Measurements from ENCODE around the gene INF2. TPM values are rescaled to one million over a fixed set of nuclear protein-coding genes. Genes with fewer than 3 reads are reported as not detected.

Gene INF2
- total RNA-seq, 1 experiment from 2014 or later: 113 TPM

DNA sequence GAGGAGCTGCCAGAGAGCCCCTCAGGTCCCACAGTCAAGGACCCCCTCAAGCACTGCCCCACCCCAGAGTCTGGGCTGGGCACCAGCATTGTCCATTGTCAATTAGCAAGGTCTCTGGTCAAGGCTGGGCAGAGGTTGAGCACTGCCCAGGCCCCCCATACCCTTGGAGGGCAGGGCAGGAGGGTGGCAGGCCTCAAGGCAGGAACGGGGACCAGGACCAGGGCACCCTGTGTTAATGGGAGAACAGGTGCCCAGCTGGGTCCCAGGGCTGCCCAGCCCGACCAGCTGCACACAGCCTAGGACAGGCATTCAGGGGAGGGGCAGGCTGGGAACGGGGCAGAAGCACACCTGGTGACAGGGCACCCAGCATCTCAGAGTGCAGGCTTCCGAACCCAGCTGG is 82.0 kb downstream of the INF2 start:
- no peak for DNase-seq
- Histone ChIP-seq H3K27ac (no peak overlapping the region), H4K20me1 (ENCODE audit: insufficient read depth) (no peaks in the 10 kb centered on the region), H3K4me3 (no peak overlapping the region), H3F3A (ENCODE audit: insufficient read depth, low read depth) (peaks cover 23% of the 10 kb centered on the region; the same call in 1 of the 2 replicates), H3K36me3 (ENCODE audit: low read depth) (no peaks in the 10 kb centered on the region; the same call in 1 of the 2 replicates), H3K79me2 (ENCODE audit: low read depth) (no peaks in the 10 kb centered on the region), H3K27me3 (ENCODE audit: insufficient read depth, low read depth) (no peaks in the 10 kb centered on the region), H3K9me3 (ENCODE audit: insufficient read depth, low read depth) (no peaks in the 10 kb centered on the region), H3K4me1 (replicated peaks; ENCODE audit: insufficient read depth) (peaks cover 3% of the 10 kb centered on the region; the same call in 1 of the 2 replicates), H3K4me2 (no peak overlapping the region), H2AFZ (no peak overlapping the region), H3K9me2 (ENCODE audit: insufficient read depth) (no peaks in the 10 kb centered on the region)
- intact Hi-C loops (cut with micrococcal nuclease; ENCODE audit: unreplicated experiment): no loop called here
- BruUV-seq (replicated peaks): no TSS peak
- ChIA-PET POLR2A (ENCODE audit: unreplicated experiment) (no interaction called here), CTCF (no interaction called here)
- TF ChIP-seq, protein P1, sequence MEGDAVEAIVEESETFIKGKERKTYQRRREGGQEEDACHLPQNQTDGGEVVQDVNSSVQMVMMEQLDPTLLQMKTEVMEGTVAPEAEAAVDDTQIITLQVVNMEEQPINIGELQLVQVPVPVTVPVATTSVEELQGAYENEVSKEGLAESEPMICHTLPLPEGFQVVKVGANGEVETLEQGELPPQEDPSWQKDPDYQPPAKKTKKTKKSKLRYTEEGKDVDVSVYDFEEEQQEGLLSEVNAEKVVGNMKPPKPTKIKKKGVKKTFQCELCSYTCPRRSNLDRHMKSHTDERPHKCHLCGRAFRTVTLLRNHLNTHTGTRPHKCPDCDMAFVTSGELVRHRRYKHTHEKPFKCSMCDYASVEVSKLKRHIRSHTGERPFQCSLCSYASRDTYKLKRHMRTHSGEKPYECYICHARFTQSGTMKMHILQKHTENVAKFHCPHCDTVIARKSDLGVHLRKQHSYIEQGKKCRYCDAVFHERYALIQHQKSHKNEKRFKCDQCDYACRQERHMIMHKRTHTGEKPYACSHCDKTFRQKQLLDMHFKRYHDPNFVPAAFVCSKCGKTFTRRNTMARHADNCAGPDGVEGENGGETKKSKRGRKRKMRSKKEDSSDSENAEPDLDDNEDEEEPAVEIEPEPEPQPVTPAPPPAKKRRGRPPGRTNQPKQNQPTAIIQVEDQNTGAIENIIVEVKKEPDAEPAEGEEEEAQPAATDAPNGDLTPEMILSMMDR (conservative IDR thresholded peaks at IDR 0.05): no peak
- no peak for TF ChIP-seq EZH2 (IDR thresholded peaks at IDR 0.05; ENCODE audit: low read depth)

Small RNA genes within 50 kb of the gene (microRNA-seq; reads per million reads assigned to microRNA genes)
- not detected for gene MIR4710 (ENCODE audit: borderline number of aligned reads, borderline replicate concordance)

Other genes with a start within 250 kb of the INF2 start
- gene C14orf180, start 109.9 kb upstream of the INF2 start, total RNA-seq (2021): not detected in 2 replicates
- not detected in 2 replicates for gene TMEM179, start 84.8 kb upstream of the INF2 start, total RNA-seq (2021)
- gene ADSS1, start 34.6 kb downstream of the INF2 start, total RNA-seq (2021): 5.8 and 11.5 TPM in 2 replicates
- gene SIVA1, start 63.5 kb downstream of the INF2 start, total RNA-seq (2021): 85.8 and 116 TPM in 2 replicates
- gene AKT1, start 106.1 kb downstream of the INF2 start, total RNA-seq (2021): 107 and 144 TPM in 2 replicates
- 4.2 and 6.1 TPM in 2 replicates for gene ZBTB42, start 111.5 kb downstream of the INF2 start, total RNA-seq (2021)
- 25.7 and 26.4 TPM in 2 replicates for gene CEP170B, start 175.7 kb downstream of the INF2 start, total RNA-seq (2021)
- gene PLD4, start 235.3 kb downstream of the INF2 start, total RNA-seq (2021): 0.05 TPM in 1 of 2 replicates, not detected in the other

Data from PC-9 (cell line).